Measurements from ENCODE around the gene SLC48A1. TPM values are rescaled to one million over a fixed set of nuclear protein-coding genes. Genes with fewer than 3 reads are reported as not detected.

The SLC48A1 gene
- total and polyA plus RNA-seq, 3 experiments from 2014 or later, result 9.1 to 11.5 (median 10.9) TPM

- Mint-ChIP-seq H3K36me3 (no peaks in the 10 kb centered on the region), H3K27me3 (peaks cover 9 to 27% of the 10 kb centered on the region in 2 donors), H3K4me3 (no peak overlapping the region), H3K9me3 (no peaks in the 10 kb centered on the region), H3K27ac (peak overlapping the region in 1 of 8 donors; percentile 78), H3K4me1 (peaks cover 19 to 33% (median 21%) of the 10 kb centered on the region in 3 donors)
- peaks cover 2% of the 10 kb centered on the region for H3K27me3 ChIP-seq (ENCODE audit: insufficient read depth, low read length, poor library complexity, severe bottlenecking)
- no peaks in the 10 kb centered on the region for H3K36me3 ChIP-seq (ENCODE audit: insufficient read depth, low read length)
- H3K4me3 ChIP-seq (ENCODE audit: low read length), result no peak overlapping the region
- ChIA-PET CTCF (interaction anchor here (1.1 to 9.6 kb wide), 15 partner anchors 14 to 713 kb away, joined by 3 to 414 read pairs (median 9); partner anchors contain the start of genes ENDOU, HDAC7, RAPGEF3 and RPAP3), POLR2A (interaction anchor here (1.4 kb wide), 1 partner anchor 83 kb away, joined by 3 read pairs; no protein-coding TSS in a partner anchor)
- peaks cover 21% of the 10 kb centered on the region for H3K4me1 ChIP-seq (ENCODE audit: insufficient read depth, low read length)
- no peaks in the 10 kb centered on the region for H3K9me3 ChIP-seq (ENCODE audit: low read length)
- H3K27ac ChIP-seq (ENCODE audit: low read depth, low read length), result no peak overlapping the region
- DNase-seq, result no peak
Observed at GRCh38 chr12:47744778-47745436, 28.1 kb upstream of the SLC48A1 start.

- H3K4me1 ChIP-seq (ENCODE audit: insufficient read depth, low read length), result peaks cover 21% of the 10 kb centered on the region
- H3K9me3 ChIP-seq (ENCODE audit: low read length), result no peaks in the 10 kb centered on the region
- CTCF ChIA-PET, result interaction anchor here (1.6 to 9.6 kb wide), 6 partner anchors 13 to 91 kb away, joined by 3 to 414 read pairs (median 143); partner anchors contain the start of genes ENDOU, RAPGEF3 and SLC48A1
- Mint-ChIP-seq H3K9me3 (no peaks in the 10 kb centered on the region), H3K4me1 (peaks cover 18 to 26% (median 19%) of the 10 kb centered on the region in 3 donors), H3K27me3 (peaks cover 10 to 27% of the 10 kb centered on the region in 2 donors), H3K4me3 (no peak overlapping the region), H3K36me3 (no peaks in the 10 kb centered on the region), H3K27ac (peak overlapping the region in 1 of 8 donors; percentile 70)
- POLR2A ChIA-PET, result no interaction called here
- no peak for DNase-seq
- H3K36me3 ChIP-seq (ENCODE audit: insufficient read depth, low read length), result no peaks in the 10 kb centered on the region
- H3K27ac ChIP-seq (ENCODE audit: low read depth, low read length), result no peak overlapping the region
- H3K4me3 ChIP-seq (ENCODE audit: low read length), result no peak overlapping the region
- peaks cover 2% of the 10 kb centered on the region for H3K27me3 ChIP-seq (ENCODE audit: insufficient read depth, low read length, poor library complexity, severe bottlenecking)
Observed at GRCh38 chr12:47745485-47746041, 27.5 kb upstream of the SLC48A1 start.

- Histone ChIP-seq H3K4me3 (ENCODE audit: low read length) (no peak overlapping the region), H3K4me1 (ENCODE audit: insufficient read depth, low read length) (peaks cover 17% of the 10 kb centered on the region), H3K27ac (ENCODE audit: low read depth, low read length) (no peak overlapping the region), H3K9me3 (ENCODE audit: low read length) (no peaks in the 10 kb centered on the region), H3K36me3 (ENCODE audit: insufficient read depth, low read length) (no peaks in the 10 kb centered on the region), H3K27me3 (ENCODE audit: insufficient read depth, low read length, poor library complexity, severe bottlenecking) (peaks cover 2% of the 10 kb centered on the region)
- DNase-seq, result no peak
- Mint-ChIP-seq H3K27ac (no peak overlapping the region), H3K27me3 (peaks cover 10 to 27% of the 10 kb centered on the region in 2 donors), H3K9me3 (no peaks in the 10 kb centered on the region), H3K4me1 (peaks cover 15 to 21% (median 15%) of the 10 kb centered on the region in 3 donors), H3K36me3 (no peaks in the 10 kb centered on the region), H3K4me3 (no peak overlapping the region)
- ChIA-PET CTCF (interaction anchor here (5.9 to 9.6 kb wide), 2 partner anchors 13 to 28 kb away, joined by 156 to 414 read pairs; partner anchors contain the start of genes RAPGEF3 and SLC48A1), POLR2A (no interaction called here)
Observed at GRCh38 chr12:47746073-47746472, 27.0 kb upstream of the SLC48A1 start.

GRCh38 chr12:47746523-47746922 lies 26.5 kb upstream of the SLC48A1 start:
- no peaks in the 10 kb centered on the region for H3K36me3 Mint-ChIP-seq
- no peak overlapping the region for H3K27ac Mint-ChIP-seq
- ChIA-PET POLR2A (no interaction called here), CTCF (interaction anchor here (0.6 to 9.6 kb wide), 4 partner anchors 13 to 91 kb away, joined by 3 to 414 read pairs (median 6); partner anchors contain the start of gene SLC48A1)
- peaks cover 2% of the 10 kb centered on the region for H3K27me3 ChIP-seq (ENCODE audit: insufficient read depth, low read length, poor library complexity, severe bottlenecking)
- H3K36me3 ChIP-seq (ENCODE audit: insufficient read depth, low read length), result no peaks in the 10 kb centered on the region
- H3K4me1 ChIP-seq (ENCODE audit: insufficient read depth, low read length), result peaks cover 12% of the 10 kb centered on the region
- peaks cover 10 to 17% (median 10%) of the 10 kb centered on the region in 3 donors for H3K4me1 Mint-ChIP-seq
- H3K9me3 Mint-ChIP-seq, result no peaks in the 10 kb centered on the region
- peaks cover 10 to 27% of the 10 kb centered on the region in 2 donors for H3K27me3 Mint-ChIP-seq
- no peak overlapping the region for H3K27ac ChIP-seq (ENCODE audit: low read depth, low read length)
- DNase-seq, result no peak
- no peaks in the 10 kb centered on the region for H3K9me3 ChIP-seq (ENCODE audit: low read length)
- no peak overlapping the region for H3K4me3 ChIP-seq (ENCODE audit: low read length)
- H3K4me3 Mint-ChIP-seq, result no peak overlapping the region

GRCh38 chr12:47747126-47747525 lies 25.9 kb upstream of the SLC48A1 start:
- H3K9me3 ChIP-seq (ENCODE audit: low read length), result no peaks in the 10 kb centered on the region
- no peak for DNase-seq
- H3K4me1 Mint-ChIP-seq, result peaks cover 4 to 11% (median 5%) of the 10 kb centered on the region in 3 donors
- H3K27ac ChIP-seq (ENCODE audit: low read depth, low read length), result no peak overlapping the region
- H3K4me1 ChIP-seq (ENCODE audit: insufficient read depth, low read length), result peaks cover 6% of the 10 kb centered on the region
- H3K4me3 Mint-ChIP-seq, result no peak overlapping the region
- ChIA-PET CTCF (interaction anchor here (0.6 to 9.6 kb wide), 4 partner anchors 12 to 91 kb away, joined by 3 to 414 read pairs (median 6); partner anchors contain the start of gene SLC48A1), POLR2A (no interaction called here)
- H3K27ac Mint-ChIP-seq, result no peak overlapping the region
- H3K36me3 Mint-ChIP-seq, result no peaks in the 10 kb centered on the region
- H3K36me3 ChIP-seq (ENCODE audit: insufficient read depth, low read length), result no peaks in the 10 kb centered on the region
- H3K27me3 ChIP-seq (ENCODE audit: insufficient read depth, low read length, poor library complexity, severe bottlenecking), result peaks cover 2% of the 10 kb centered on the region
- H3K9me3 Mint-ChIP-seq, result no peaks in the 10 kb centered on the region
- H3K27me3 Mint-ChIP-seq, result peaks cover 10 to 27% of the 10 kb centered on the region in 2 donors
- H3K4me3 ChIP-seq (ENCODE audit: low read length), result no peak overlapping the region

- H3K36me3 Mint-ChIP-seq, result no peaks in the 10 kb centered on the region
Observed at GRCh38 chr12:47747596-47748506, 25.2 kb upstream of the SLC48A1 start.

GRCh38 chr12:47748507-47748828 lies 24.6 kb upstream of the SLC48A1 start:
- H3K4me3 ChIP-seq (ENCODE audit: low read length), result no peak overlapping the region
- Mint-ChIP-seq H3K27ac (no peak overlapping the region), H3K9me3 (no peaks in the 10 kb centered on the region), H3K36me3 (no peaks in the 10 kb centered on the region), H3K4me1 (peaks cover 0 to 4% (median 0%) of the 10 kb centered on the region in 3 donors), H3K27me3 (peaks cover 8 to 22% of the 10 kb centered on the region in 2 donors), H3K4me3 (no peak overlapping the region)
- CTCF ChIA-PET, result interaction anchor here (2.3 to 9.6 kb wide), 2 partner anchors 25 to 89 kb away, joined by 8 to 414 read pairs; partner anchors contain the start of gene SLC48A1
- no peaks in the 10 kb centered on the region for H3K9me3 ChIP-seq (ENCODE audit: low read length)
- no peak overlapping the region for H3K27ac ChIP-seq (ENCODE audit: low read depth, low read length)
- no peaks in the 10 kb centered on the region for H3K4me1 ChIP-seq (ENCODE audit: insufficient read depth, low read length)
- H3K27me3 ChIP-seq (ENCODE audit: insufficient read depth, low read length, poor library complexity, severe bottlenecking), result peaks cover 2% of the 10 kb centered on the region
- no peak for DNase-seq
- no peaks in the 10 kb centered on the region for H3K36me3 ChIP-seq (ENCODE audit: insufficient read depth, low read length)
- POLR2A ChIA-PET, result no interaction called here

More at GRCh38 chr12:47747596-47748506, 25.2 kb upstream of the SLC48A1 start:
- Histone ChIP-seq H3K9me3 (ENCODE audit: low read length) (no peaks in the 10 kb centered on the region), H3K27me3 (ENCODE audit: insufficient read depth, low read length, poor library complexity, severe bottlenecking) (peaks cover 2% of the 10 kb centered on the region), H3K36me3 (ENCODE audit: insufficient read depth, low read length) (no peaks in the 10 kb centered on the region), H3K4me1 (ENCODE audit: insufficient read depth, low read length) (no peaks in the 10 kb centered on the region), H3K27ac (ENCODE audit: low read depth, low read length) (no peak overlapping the region), H3K4me3 (ENCODE audit: low read length) (no peak overlapping the region)
- H3K4me1 Mint-ChIP-seq, result peaks cover 0 to 6% (median 0%) of the 10 kb centered on the region in 3 donors
- CTCF ChIA-PET, result interaction anchor here (1.6 to 9.6 kb wide), 3 partner anchors 15 to 90 kb away, joined by 3 to 414 read pairs (median 8); partner anchors contain the start of gene SLC48A1
- peaks cover 10 to 27% of the 10 kb centered on the region in 2 donors for H3K27me3 Mint-ChIP-seq
- DNase-seq, result no peak
- H3K9me3 Mint-ChIP-seq, result no peaks in the 10 kb centered on the region
- no peak overlapping the region for H3K27ac Mint-ChIP-seq
- H3K4me3 Mint-ChIP-seq, result no peak overlapping the region
- POLR2A ChIA-PET, result no interaction called here
